ENCODE data around the gene C1GALT1. TPM values are rescaled to one million over a fixed set of nuclear protein-coding genes. Genes with fewer than 3 reads are reported as not detected.

C1GALT1 gene
- total RNA-seq, 1 donor from 2014 or later, result 34.9 TPM

DNA sequence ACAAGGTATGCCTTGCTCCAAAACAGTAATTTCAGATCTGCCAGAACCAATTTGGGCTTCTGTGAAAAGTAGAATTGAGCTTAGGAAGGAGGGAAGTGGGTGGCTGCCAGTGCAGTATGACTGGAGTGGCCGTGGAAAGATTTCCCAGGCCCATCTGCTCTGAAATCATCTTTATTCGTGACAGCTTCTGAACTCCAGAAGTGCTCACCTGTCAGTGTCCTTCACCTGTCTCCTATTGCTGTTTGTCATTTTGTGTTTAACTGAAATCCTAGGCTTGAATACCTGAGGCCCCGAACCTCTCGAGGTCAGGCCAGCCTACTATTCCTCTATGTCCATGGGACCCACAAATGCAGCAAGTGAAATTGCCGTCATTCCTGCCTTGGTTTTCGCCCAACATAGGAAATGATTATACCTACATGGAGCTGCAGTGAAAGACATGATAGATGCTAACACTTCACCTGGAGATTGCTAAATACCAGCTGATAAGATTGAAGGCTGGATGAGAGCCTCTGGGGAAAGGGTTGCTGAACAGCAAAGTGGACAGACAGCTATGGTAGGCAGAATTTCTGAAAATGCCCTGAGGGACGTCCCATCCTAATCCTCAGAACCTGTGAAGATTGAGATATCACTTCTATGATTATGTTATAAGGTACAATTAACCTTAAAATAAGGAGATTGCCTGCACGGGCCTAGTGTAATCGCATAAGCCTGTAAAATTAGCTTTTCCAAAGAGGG, 82.1 kb downstream of the C1GALT1 start:
- no peak overlapping the region for H3K4me3 ChIP-seq (ENCODE audit: low read depth, low read length)
- no peak for DNase-seq (ENCODE audit: low read depth)
- TF ChIP-seq, protein P1, sequence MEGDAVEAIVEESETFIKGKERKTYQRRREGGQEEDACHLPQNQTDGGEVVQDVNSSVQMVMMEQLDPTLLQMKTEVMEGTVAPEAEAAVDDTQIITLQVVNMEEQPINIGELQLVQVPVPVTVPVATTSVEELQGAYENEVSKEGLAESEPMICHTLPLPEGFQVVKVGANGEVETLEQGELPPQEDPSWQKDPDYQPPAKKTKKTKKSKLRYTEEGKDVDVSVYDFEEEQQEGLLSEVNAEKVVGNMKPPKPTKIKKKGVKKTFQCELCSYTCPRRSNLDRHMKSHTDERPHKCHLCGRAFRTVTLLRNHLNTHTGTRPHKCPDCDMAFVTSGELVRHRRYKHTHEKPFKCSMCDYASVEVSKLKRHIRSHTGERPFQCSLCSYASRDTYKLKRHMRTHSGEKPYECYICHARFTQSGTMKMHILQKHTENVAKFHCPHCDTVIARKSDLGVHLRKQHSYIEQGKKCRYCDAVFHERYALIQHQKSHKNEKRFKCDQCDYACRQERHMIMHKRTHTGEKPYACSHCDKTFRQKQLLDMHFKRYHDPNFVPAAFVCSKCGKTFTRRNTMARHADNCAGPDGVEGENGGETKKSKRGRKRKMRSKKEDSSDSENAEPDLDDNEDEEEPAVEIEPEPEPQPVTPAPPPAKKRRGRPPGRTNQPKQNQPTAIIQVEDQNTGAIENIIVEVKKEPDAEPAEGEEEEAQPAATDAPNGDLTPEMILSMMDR (conservative IDR thresholded peaks at IDR 0.05; ENCODE audit: low read depth, low read length), result no peak

DNA sequence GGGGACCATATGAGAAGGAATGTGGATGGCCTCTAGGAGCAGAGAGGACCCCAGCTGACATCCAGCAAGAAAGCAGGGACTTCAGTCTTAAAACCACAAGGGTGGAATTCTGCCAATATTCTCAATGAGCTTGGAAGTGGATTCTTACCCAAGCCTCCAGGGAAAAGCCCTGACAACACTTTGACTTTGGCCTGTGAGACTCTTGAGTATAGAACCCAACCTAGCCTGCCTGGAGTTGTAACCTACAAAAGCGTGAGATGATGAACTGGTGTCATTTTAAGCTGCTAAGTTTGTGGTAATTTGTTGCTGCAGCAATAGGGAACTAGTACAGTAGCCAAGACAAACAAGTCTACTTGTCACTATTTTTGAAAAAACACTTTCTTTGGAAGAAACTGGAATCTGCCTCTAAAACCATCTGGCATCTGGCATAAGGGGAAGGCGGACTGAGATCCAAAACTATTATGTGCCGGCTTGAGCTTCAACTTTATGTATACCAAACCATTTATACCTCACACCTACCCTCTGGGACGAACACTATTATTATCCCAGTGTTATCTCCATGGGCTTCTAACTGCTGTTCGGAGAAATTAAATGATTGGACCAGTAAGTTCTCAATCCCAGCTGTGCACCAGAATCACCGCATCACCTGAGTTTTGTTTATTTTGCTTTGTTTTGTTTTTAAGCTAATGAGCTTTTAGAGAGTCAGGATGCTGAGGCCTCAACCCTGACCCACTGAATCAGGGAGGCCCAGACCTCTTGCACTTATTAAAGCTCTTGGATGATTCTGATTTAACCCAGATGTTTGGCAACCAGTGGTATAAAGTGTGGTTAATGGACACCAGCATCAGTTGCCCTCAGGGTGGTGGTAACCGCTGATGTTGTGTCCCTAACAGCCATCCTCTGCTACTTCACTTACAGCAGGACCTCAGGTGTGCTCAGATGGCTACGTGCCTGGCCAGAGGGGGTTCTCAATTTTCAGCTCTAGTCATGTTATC, 83.0 kb downstream of the C1GALT1 start:
- TF ChIP-seq, protein P1 (conservative IDR thresholded peaks at IDR 0.05; ENCODE audit: low read depth, low read length), result no peak
- DNase-seq (ENCODE audit: low read depth), result no peak
- no peak overlapping the region for H3K4me3 ChIP-seq (ENCODE audit: low read depth, low read length)

DNA sequence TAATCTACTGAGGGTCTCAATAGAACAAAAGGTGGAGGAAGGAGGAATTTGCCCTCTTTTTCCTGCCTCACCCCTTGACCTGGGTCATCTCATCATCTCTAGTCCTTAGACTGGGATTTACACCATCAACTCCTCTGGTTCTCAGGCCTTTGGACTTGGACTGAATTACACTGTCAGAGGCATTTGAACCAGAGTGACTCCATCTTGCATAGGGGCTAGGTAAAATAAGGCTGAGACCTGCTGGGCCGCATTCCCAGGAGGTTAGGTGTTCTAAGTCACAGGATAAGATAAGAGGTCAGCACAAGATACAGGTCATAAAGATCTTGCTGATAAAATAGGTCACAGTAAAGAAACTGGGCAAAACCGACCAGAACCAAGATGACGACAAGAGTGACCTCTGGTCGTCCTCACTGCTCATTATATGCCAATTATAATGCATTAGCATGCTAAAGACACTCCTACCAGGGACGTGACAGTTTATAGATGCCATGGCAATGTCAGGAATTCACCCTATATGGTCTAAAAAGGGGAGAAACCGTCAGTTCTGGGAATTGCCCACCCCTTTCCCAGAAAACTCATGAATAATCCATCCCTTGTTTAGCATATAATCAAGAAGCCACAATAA, 84.0 kb downstream of the C1GALT1 start:
- DNase-seq (ENCODE audit: low read depth), result no peak
- no peak overlapping the region for H3K4me3 ChIP-seq (ENCODE audit: low read depth, low read length)
- TF ChIP-seq, protein P1 (conservative IDR thresholded peaks at IDR 0.05; ENCODE audit: low read depth, low read length), result no peak

DNA sequence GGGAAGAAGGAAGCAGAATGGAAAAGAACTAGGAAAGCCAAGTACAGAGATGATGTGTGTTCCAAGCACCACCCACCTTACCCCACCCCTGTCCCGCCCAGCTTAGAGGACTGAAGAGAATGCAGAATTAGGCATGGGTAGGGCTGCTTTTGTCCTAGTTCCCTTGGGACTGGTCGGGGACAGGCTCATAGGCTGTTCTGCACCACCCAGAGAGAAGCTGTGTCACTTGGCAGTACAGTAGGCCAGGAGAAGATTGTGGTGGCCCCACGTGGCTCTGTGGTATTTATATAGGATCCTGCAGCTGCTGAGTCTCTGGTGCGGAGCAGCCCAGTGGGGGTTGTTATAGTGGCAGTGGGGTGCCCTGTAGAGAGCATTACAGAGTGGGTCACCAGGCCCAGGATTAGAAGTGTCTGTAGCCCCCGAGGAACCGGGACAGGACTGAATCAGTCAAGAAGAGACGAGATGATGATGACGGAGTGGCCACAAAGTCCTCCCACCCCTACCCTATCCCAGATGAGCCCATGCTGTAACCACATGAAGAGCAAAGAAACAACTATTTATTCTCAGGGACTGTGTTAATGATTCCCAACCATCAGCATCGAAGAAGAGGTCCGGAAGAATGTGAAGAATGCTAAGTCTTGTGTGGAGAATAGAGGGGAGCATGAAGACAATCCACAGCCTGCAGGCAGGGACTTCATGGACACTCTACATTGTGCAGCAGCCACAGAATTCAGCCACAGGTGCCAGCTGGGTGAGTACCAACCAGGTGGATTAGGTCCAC, 88.9 kb downstream of the C1GALT1 start:
- DNase-seq (ENCODE audit: low read depth), result no peak
- TF ChIP-seq, protein P1 (conservative IDR thresholded peaks at IDR 0.05; ENCODE audit: low read depth, low read length), result no peak

DNA sequence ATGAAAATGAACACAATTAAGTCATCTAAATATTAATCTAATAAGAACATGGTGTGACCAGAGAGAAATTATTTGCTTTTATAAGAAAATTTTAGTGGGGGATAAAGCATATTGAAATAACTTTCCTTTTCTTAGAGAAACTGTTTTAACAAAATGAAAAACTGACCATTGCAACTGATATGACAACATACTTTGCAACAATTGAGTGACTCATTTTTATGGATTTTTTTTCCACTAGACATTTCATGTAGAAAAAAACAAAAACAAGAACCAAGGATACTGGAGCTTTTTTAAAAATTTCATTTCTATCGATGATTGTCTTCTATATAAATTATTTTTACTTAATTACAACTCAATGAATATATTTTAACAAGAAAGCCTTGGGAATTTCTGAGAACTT, 90.0 kb downstream of the C1GALT1 start:
- TF ChIP-seq, protein P1 (conservative IDR thresholded peaks at IDR 0.05; ENCODE audit: low read depth, low read length), result no peak
- no peak overlapping the region for H3K4me3 ChIP-seq (ENCODE audit: low read depth, low read length)
- no peak for DNase-seq (ENCODE audit: low read depth)

More for the DNA sequence above, 88.9 kb downstream of the C1GALT1 start:
- H3K4me3 ChIP-seq (ENCODE audit: low read depth, low read length), result no peak overlapping the region

DNA sequence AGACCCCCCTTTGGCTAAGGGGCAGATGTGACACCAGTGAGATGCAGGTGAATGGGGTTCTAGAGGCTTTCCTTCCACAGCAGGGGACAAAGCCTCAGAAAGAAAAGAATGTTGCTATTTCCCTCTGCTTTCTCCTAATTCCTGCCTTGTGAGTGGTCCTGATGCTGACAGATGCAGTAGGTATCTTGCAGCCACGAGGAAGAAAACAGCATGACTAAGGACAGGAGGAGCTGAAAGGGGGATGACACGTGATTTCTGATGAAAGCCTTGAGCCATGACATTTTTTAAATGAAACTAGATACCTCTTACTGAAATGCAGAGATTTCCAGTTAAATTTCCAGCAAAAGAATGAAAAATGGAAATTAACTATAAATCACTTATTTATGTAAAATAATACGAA, 92.4 kb downstream of the C1GALT1 start:
- TF ChIP-seq, protein P1 (conservative IDR thresholded peaks at IDR 0.05; ENCODE audit: low read depth, low read length), result no peak
- DNase-seq (ENCODE audit: low read depth), result no peak
- no peak overlapping the region for H3K4me3 ChIP-seq (ENCODE audit: low read depth, low read length)

Measured in epithelial cell of proximal tubule (primary cell).